ENCODE measurements around the gene ZNF888.

The ZNF888 gene

Small RNAs within 50 kb of the gene (small RNA-seq; reads per million reads assigned to genes)
- 4.3 reads per million, percentile 11 among the genes with 10 or more reads in this experiment for gene ZNF320 (ENCODE audit: insufficient read depth)
